ACC112 (cell line): ENCODE results near the gene HES6.
"Not testable (repeated sequence)": the region's sequence is repeated elsewhere in the genome, so short reads cannot be mapped to it uniquely, and the experiment has no call there.

ENCODE experiments used
- H2AFZ ChIP-seq: fragments of 200-600 bp; sonication (generic); one replicate; pipeline ENCODE4 v1.6.0; 2017; ENCODE audit warnings: antibody characterized with exemption, low read length; ENCODE audit not compliant: unreplicated experiment
- H3K27ac ChIP-seq: fragments of 200-600 bp; sonication (generic); 2 replicates; pipeline ENCODE4 v1.5.1; 2014; ENCODE audit warnings: low read depth, mild to moderate bottlenecking, antibody characterized with exemption, low read length, moderate library complexity
- H3K27me3 ChIP-seq: fragments of 200-600 bp; sonication (generic); 2 replicates; pipeline ENCODE4 v1.6.1; 2014; ENCODE audit warnings: mild to moderate bottlenecking, antibody characterized with exemption, low read length, moderate library complexity, mixed read lengths; ENCODE audit not compliant: insufficient read depth
- H3K36me3 ChIP-seq: fragments of 200-600 bp; sonication (generic); 2 replicates; pipeline ENCODE4 v1.6.1; 2016; ENCODE audit warnings: mild to moderate bottlenecking, antibody characterized with exemption, low read length, moderate library complexity, mixed read lengths; ENCODE audit not compliant: insufficient read depth
- H3K4me1 ChIP-seq: fragments of 200-600 bp; sonication (generic); one replicate; pipeline ENCODE4 v1.6.1; 2016; ENCODE audit warnings: low read length, mixed read lengths; ENCODE audit not compliant: insufficient read depth, unreplicated experiment, control insufficient read depth
- H3K4me3 ChIP-seq: fragments of 200-600 bp; sonication (generic); 2 replicates; pipeline ENCODE4 v1.5.1; 2014; ENCODE audit warnings: mild to moderate bottlenecking, low read depth, low read length
- H3K79me2 ChIP-seq: fragments of 200-600 bp; sonication (generic); one replicate; pipeline ENCODE4 v1.6.0; 2016; ENCODE audit warnings: low read length; ENCODE audit not compliant: control insufficient read depth, unreplicated experiment, insufficient read depth

The HES6 gene

DNA sequence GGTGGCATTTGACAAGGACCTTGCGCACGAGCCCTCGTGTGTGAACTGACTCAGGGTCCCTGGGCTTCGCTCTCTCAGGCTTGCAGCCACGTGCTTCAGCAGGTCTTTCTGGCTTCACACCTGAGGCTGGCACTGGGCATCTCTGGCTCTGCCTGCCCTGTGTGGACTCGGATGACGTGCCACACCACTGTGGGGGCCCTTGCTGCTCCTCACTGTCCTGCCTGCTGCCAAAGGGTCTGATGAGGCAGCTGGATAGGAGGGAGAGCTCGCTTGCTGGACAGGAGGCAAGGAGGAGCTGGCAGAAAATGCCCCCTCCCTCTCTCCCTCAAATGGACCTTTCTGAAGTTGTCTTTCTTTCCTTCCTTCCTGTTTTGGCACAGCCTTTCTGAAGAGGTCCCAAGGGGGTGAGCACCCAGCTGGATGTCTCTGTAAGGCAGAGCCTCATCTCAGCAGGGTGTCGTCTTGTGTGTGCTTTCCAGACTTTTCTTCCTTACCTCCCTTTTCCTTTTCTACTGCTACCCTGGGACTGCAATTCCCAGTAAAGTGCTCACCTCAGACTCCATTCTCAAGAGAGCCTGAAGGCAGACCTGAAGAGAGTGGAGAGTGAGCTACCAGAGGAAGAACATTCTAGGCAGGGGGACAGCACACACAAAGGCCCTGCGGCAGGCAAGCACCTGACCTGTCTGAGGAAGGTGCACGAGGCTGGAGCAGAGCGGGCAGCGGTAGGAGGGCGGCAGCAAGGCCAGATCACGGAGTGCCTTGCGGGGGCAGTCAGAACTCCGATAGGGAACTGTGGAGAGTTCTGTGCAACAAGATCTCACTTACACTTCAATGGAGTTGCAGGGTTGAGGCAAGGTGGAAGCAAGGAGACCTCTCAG, 43.3 kb upstream of the HES6 start:
- Histone ChIP-seq H3K36me3 (no peaks in the 10 kb centered on the region), H2AFZ (no peak overlapping the region), H3K79me2 (peaks cover 3% of the 10 kb centered on the region), H3K4me3 (no peak overlapping the region), H3K4me1 (peaks cover 29% of the 10 kb centered on the region), H3K27me3 (no peaks in the 10 kb centered on the region), H3K27ac (no peak overlapping the region)

DNA sequence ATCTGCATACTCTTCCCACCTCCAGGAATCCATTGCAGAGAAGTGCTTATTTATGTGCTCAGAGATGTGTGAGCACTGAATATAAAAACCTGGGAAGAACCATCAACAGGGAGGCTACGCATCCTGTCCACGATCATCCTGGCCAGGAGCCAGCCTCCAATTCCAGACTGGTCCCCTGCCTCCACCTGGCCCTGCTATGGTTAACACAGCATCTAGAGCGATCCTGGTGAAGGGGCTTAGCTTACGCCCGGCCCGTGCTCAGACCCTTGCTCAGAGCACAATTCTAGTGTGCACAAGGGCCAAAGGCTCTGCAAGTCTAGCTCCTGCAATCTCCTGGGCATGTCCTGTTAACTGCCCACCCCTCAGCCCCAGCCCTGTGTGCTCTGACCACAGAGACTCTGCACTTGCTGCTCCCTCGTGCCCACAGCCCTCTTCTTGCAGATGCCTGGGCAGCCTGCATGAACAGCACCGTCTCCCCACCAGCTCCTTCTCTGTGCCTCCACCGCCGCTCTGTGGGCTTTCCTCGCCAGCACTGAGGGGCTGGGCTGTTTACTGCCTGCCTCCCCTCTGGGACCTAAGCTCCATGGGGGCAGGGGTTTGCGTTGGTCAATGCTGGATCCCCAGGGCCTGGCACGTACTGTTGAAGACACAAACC, 42.1 kb upstream of the HES6 start:
- H3K36me3 ChIP-seq, result no peaks in the 10 kb centered on the region
- no peak overlapping the region for H3K27ac ChIP-seq
- H3K79me2 ChIP-seq, result peaks cover 3% of the 10 kb centered on the region
- no peaks in the 10 kb centered on the region for H3K27me3 ChIP-seq
- no peak overlapping the region for H2AFZ ChIP-seq
- no peak overlapping the region for H3K4me3 ChIP-seq
- H3K4me1 ChIP-seq, result peaks cover 20% of the 10 kb centered on the region

DNA sequence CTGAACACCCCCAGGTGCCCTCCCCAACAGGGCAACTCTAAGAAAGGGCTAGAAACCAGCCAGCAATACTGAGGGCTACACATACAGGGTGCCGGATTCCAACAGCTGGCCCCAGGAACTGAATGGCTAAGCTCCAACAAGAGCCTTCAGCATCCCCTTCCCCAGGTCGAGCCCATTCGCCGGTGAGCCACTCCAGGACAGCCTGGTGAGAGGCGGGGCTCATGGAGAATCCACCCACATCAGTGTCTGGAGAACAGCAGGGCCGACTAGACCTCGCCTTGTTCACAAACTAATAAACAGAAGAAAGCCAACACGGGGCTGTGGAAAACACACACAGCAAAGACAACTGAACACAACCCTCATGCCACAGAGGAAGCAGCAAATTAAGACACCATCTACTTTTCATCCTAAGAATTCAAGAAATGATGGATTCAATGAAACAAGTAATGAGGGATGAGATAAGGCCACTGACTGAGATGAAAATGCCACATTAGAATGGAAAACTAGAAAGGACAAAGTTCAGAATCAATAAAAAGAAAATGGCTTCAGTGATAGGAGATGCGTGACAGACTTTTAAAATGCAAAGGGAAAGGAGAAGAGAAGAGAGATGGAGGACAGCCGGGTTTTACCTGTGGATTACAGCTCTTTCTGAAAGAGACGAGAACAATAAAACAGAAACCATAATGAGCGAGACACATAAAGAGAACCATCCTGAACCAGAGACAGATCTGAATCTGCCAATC, 40.4 kb upstream of the HES6 start:
- H3K79me2 ChIP-seq, result no peaks in the 10 kb centered on the region

DNA sequence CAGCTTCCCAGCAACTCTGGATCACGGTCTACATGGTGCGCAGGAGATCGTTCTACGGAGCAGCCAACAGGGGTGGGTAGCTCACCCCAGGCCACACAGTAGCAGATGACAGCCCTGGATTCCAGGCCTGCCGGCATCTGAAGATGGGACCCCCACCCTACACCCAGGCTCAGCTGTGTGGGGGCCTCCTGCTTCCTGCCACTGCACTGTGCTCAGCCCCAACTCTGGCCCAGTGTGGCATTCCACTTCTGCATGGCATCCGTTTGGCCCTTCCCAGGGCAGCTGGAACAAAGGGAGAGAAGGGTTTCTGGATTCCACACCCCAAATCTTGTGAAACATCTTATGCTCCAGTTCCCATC, 39.5 kb upstream of the HES6 start:
- Histone ChIP-seq H3K27me3 (no peaks in the 10 kb centered on the region), H2AFZ (no peak overlapping the region), H3K27ac (no peak overlapping the region), H3K4me1 (no peaks in the 10 kb centered on the region), H3K36me3 (no peaks in the 10 kb centered on the region), H3K4me3 (no peak overlapping the region), H3K79me2 (no peaks in the 10 kb centered on the region)

More for the DNA sequence above, 40.4 kb upstream of the HES6 start:
- Histone ChIP-seq H3K27me3 (no peaks in the 10 kb centered on the region), H2AFZ (no peak overlapping the region), H3K27ac (no peak overlapping the region), H3K4me3 (no peak overlapping the region), H3K36me3 (no peaks in the 10 kb centered on the region), H3K4me1 (peaks cover 3% of the 10 kb centered on the region)

DNA sequence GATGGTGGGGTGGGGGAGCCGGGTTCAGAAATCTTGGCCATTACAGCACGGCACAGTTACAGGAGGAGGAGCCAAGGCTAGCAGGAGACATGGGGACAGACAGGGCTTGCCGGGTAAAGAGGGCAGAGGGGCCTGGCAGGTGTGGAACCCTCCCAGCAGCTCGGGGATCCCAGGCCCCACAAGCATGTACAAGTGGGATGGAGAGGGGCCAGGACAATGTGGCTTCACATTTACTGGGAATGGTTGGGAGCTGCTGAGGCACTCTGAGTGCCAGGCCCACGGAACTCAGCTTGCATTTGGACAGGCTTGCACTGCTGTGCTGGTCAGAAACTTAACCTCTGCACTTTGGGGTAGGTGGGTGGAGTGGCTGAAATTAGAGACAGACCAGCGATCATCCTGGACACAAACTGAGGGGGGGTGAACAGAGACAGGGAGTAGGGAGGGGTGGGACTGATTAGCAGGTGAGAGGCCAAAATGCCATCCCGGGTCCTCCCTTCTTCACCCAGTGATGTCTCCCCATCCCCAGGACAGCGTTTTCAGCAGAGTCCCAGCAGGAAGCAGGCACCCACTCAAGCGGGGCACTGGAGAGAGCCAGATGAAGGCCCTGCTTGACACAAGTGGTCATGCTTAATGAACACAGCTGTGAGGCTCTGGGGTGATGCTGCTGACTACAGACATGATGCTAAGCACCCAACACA, 38.9 kb upstream of the HES6 start:
- H3K27me3 ChIP-seq, result no peaks in the 10 kb centered on the region
- no peak overlapping the region for H3K27ac ChIP-seq
- no peaks in the 10 kb centered on the region for H3K36me3 ChIP-seq
- H3K4me3 ChIP-seq, result no peak overlapping the region
- H3K4me1 ChIP-seq, result no peaks in the 10 kb centered on the region
- H3K79me2 ChIP-seq, result no peaks in the 10 kb centered on the region
- H2AFZ ChIP-seq, result no peak overlapping the region

DNA sequence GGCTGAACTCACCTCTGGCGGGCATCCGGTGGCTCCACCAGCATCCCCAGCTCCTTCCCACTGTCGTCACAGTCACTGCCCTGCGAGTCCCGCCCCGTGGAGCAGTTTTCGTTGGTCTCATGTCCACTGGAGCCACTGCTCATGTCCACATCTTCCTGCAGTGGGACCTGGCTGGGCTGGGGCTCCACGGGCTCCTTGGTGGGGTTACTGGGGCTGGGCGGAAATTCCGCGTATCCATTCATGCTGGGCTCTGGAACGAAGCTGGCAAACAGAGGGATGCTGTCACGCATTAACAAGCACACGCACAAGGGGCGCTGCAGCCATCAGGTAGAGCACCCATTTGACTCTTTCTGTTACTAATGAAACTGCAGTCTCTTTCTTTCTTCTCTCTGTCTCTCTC, 37.9 kb upstream of the HES6 start:
- Histone ChIP-seq H3K36me3 (no peaks in the 10 kb centered on the region), H3K27me3 (no peaks in the 10 kb centered on the region), H3K4me3 (no peak overlapping the region), H3K4me1 (no peaks in the 10 kb centered on the region), H3K27ac (no peak overlapping the region), H2AFZ (no peak overlapping the region), H3K79me2 (no peaks in the 10 kb centered on the region)

DNA sequence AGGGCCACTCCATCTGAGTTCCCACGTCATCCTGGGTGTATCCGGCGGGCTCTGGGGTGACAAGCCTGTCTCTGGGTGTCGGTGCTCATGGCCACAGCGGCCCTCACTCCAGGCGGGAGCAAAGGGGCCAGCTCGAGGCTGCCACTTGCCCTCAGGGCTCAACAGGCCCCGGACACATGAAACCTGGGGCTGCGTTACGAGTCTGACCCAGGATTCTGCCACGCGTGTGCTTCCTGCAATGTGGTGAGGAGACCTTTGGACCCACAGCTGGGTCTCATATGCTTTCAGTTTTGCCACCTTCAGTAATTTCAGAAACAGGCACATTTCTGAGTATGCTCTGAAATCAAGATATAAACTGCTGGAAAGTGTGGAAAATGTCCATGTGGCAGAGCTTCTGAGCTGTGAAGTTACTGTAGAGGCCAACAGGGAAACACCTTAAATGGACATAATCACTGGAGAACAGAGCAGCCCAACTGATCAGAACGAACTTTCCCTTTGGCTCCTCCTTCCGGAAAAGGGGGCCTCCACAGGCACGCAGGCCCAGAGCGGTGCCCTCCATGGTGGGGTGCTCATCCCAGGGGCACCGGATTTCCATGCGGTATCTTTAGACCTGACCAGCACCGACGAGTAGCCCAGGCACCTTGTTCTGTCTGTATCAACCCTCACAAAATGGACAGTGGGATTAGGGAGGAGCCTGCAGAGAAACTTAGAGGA, 34.5 kb upstream of the HES6 start:
- no peak overlapping the region for H2AFZ ChIP-seq
- no peaks in the 10 kb centered on the region for H3K36me3 ChIP-seq

DNA sequence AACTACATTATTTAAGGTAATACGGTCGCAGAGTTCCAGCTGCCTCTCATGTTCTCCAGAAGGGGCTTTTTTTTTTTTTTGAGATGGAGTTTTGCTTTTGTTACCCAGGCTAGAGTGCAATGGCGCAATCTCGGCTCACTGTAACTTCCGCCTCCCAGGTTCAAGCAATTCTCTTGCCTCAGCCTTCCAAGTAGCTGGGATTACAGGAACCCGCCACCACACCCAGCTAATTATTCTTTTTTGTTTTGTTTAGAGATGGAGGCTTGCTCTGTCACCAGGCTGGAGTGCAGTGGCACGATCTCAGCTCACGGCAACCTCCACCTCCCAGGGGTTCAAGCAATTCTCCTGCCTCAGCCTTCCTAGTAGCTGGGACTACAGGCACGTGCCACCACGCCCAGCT, 33.6 kb upstream of the HES6 start:
- H3K4me1 ChIP-seq, H3K36me3 ChIP-seq, H3K4me3 ChIP-seq, H3K79me2 ChIP-seq, H3K27me3 ChIP-seq, H3K27ac ChIP-seq, H2AFZ ChIP-seq: not testable (repeated sequence)

More for the DNA sequence above, 34.5 kb upstream of the HES6 start:
- Histone ChIP-seq H3K27ac (no peak overlapping the region), H3K79me2 (no peaks in the 10 kb centered on the region), H3K4me3 (no peak overlapping the region), H3K4me1 (no peaks in the 10 kb centered on the region), H3K27me3 (no peaks in the 10 kb centered on the region)

DNA sequence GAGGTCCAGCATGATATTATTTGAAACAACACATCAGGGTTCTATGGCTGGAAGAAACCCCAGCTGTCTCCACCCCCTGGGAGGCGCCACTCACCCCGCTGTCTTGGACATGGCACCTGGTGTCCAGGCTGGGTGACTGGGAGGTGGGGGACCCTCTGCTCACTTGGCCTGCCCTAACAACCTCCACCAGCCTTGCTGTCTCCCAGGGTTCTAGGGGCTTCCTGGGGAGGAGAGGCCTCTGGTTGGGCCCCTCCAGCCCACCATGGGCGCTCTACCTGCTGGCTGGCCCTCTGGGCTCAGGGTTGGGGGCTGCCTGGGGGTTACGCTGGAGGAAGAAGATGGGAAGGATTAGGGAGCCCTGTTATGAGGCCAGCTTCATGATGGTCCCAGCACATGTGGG, 32.3 kb upstream of the HES6 start:
- no peaks in the 10 kb centered on the region for H3K79me2 ChIP-seq
- no peak overlapping the region for H3K27ac ChIP-seq
- no peaks in the 10 kb centered on the region for H3K36me3 ChIP-seq
- no peaks in the 10 kb centered on the region for H3K27me3 ChIP-seq
- H3K4me1 ChIP-seq, result no peaks in the 10 kb centered on the region
- H2AFZ ChIP-seq, result no peak overlapping the region
- H3K4me3 ChIP-seq, result no peak overlapping the region

DNA sequence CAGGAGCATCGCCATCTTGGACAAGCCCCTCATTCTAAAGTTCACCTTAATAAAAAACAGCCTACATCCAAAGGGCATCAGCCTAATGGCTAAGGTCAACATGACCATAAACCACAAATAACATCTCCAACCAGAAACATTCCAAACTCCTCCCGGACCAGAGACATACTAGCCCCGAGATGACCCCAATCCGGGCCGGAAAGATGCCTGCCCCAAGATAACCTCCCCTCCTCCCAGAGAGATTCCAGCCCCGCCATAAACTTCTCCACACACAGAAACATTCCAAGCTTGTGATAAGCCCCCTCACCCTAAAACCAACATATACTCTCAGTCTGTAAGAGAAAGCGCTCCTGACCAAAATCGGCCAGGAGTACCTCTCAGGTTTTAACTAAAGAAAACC, 31.8 kb upstream of the HES6 start:
- not testable (repeated sequence) for H2AFZ ChIP-seq, H3K4me3 ChIP-seq, H3K4me1 ChIP-seq, H3K27ac ChIP-seq, H3K27me3 ChIP-seq, H3K79me2 ChIP-seq, H3K36me3 ChIP-seq
